H1 (cell line): ENCODE measurements around the gene C16orf87. TPM values are rescaled to one million over a fixed set of nuclear protein-coding genes. Genes with fewer than 3 reads are reported as not detected.
A peak's percentile ranks its signal among the peaks of the same experiment; 100 is the strongest.

ENCODE experiments used
- CTCF ChIA-PET: fragments of 300-600 bp; sonication (Branson Sonifier 250); formaldehyde crosslinking; loops from one replicate; lab custom pipeline; 2021; ENCODE audit not compliant: partially characterized antibody; lab: Charles Lee
- POLR2A ChIA-PET: fragments of 300-600 bp; sonication (Branson Sonifier 250); formaldehyde crosslinking; loops from one replicate; lab custom pipeline; 2021; ENCODE audit warnings: inconsistent platforms; ENCODE audit not compliant: partially characterized antibody; lab: Charles Lee
- DNase-seq, 2 experiments: peaks; one replicate each; pipeline versions ENCODE4 v3.0.0 to v3.0.0-alpha.2; 2010 to 2022; ENCODE audit warnings: low spot score in 2 of 2, low read depth in 1 of 2, mixed read lengths in 1 of 2
- FAIRE-seq: peaks from 2 replicates; lab custom pipeline; 2011; peaks lifted over from hg19 to GRCh38; lab: Jason Lieb, UNC
- H2AFZ ChIP-seq: 2 replicates; pipeline ENCODE4 v1.8.1; 2012; ENCODE audit warnings: low read length, inconsistent platforms
- H2AK5ac ChIP-seq: 2 replicates; pipeline ENCODE4 v1.6.1; 2013; ENCODE audit warnings: low read depth, low read length
- H2BK120ac ChIP-seq: replicated peaks from 2 replicates; pipeline ENCODE3; 2013; ENCODE audit warnings: low read depth, low read length, inconsistent platforms
- H2BK12ac ChIP-seq: 2 replicates; pipeline ENCODE4 v1.6.1; 2013; ENCODE audit warnings: low read depth, low read length
- H2BK15ac ChIP-seq: 2 replicates; pipeline ENCODE4 v1.6.1; 2013; ENCODE audit warnings: low read length
- H2BK20ac ChIP-seq: 2 replicates; pipeline ENCODE4 v1.6.1; 2013; ENCODE audit warnings: low read length
- H2BK5ac ChIP-seq: 2 replicates; pipeline ENCODE4 v1.6.1; 2013; ENCODE audit warnings: low read depth, low read length
- H3K14ac ChIP-seq: 2 replicates; pipeline ENCODE4 v1.6.1; 2013; ENCODE audit warnings: inconsistent platforms; ENCODE audit not compliant: insufficient read length
- H3K18ac ChIP-seq: 2 replicates; pipeline ENCODE4 v1.6.1; 2013; ENCODE audit warnings: low read length; ENCODE audit errors: extremely low read depth
- H3K23ac ChIP-seq: 2 replicates; pipeline ENCODE4 v1.6.1; 2013; ENCODE audit warnings: inconsistent platforms; ENCODE audit not compliant: insufficient read length
- H3K23me2 ChIP-seq: 2 replicates; pipeline ENCODE4 v1.6.1; 2013; ENCODE audit warnings: low read depth, low read length
- H3K27ac ChIP-seq: 2 replicates; pipeline ENCODE4 v1.6.1; 2011; ENCODE audit warnings: low read depth, low read length, inconsistent platforms
- H3K27me3 ChIP-seq, 4 experiments: replicated peaks in 1 of 4; 1 replicate in 1 of 4; 2 replicates in 3 of 4; pipeline versions ENCODE4 v1.6.1 to v1.8.1; 2011 to 2013; ENCODE audit warnings: low read length in 3 of 4, mild to moderate bottlenecking in 3 of 4, inconsistent platforms in 2 of 4, mixed read lengths in 2 of 4, moderate library complexity in 1 of 4; ENCODE audit not compliant: control insufficient read depth in 3 of 4, insufficient read depth in 3 of 4; ENCODE audit errors: extremely low read depth in 1 of 4
- H3K36me3 ChIP-seq, 4 experiments: 2 replicates each; pipeline versions ENCODE4 v1.6.1 to v1.8.1; 2011 to 2013; ENCODE audit warnings: mild to moderate bottlenecking in 4 of 4, low read length in 3 of 4, moderate library complexity in 2 of 4, control low read depth in 1 of 4, inconsistent platforms in 1 of 4; ENCODE audit not compliant: insufficient read depth in 4 of 4, control insufficient read depth in 2 of 4
- H3K4ac ChIP-seq: replicated peaks from 2 replicates; pipeline ENCODE3; 2013; ENCODE audit warnings: low read length, low read depth, mixed read lengths, inconsistent platforms; ENCODE audit not compliant: insufficient read length
- H3K4me1 ChIP-seq, 4 experiments: replicated peaks in 1 of 4; 1 replicate in 1 of 4; 2 replicates in 3 of 4; pipeline versions ENCODE4 v1.6.1 to v1.8.1; 2011 to 2013; ENCODE audit warnings: low read length in 3 of 4, inconsistent platforms in 2 of 4, mixed read lengths in 1 of 4; ENCODE audit not compliant: insufficient read depth in 4 of 4, control insufficient read depth in 3 of 4
- H3K4me2 ChIP-seq, 2 experiments: 2 replicates each; pipeline versions ENCODE4 v1.6.1 to v1.8.1; 2011 to 2013; ENCODE audit warnings: low read depth in 2 of 2, low read length in 2 of 2, control low read depth in 1 of 2, inconsistent platforms in 1 of 2, mild to moderate bottlenecking in 1 of 2; ENCODE audit not compliant: insufficient read depth in 1 of 2
- H3K4me3 ChIP-seq, 4 experiments: fragments of 200-600, 300-600 bp in 1 of 4; sonication (generic), shearing (Covaris generic), sonication (Bioruptor Twin) in 1 of 4; 2 replicates each; pipeline versions ENCODE4 v1.5.1 to v1.8.1; 2011 to 2016; ENCODE audit warnings: low read length in 4 of 4, low read depth in 3 of 4, control low read depth in 2 of 4, inconsistent platforms in 2 of 4, mild to moderate bottlenecking in 2 of 4, mixed read lengths in 1 of 4, moderate library complexity in 1 of 4; ENCODE audit not compliant: insufficient read depth in 2 of 4; ENCODE audit errors: extremely low read depth in 1 of 4
- H3K56ac ChIP-seq: replicated peaks from 2 replicates; pipeline ENCODE3; 2013; ENCODE audit warnings: low read depth, mild to moderate bottlenecking, mixed read lengths, low read length, inconsistent platforms; ENCODE audit not compliant: insufficient read length
- H3K79me1 ChIP-seq: 2 replicates; pipeline ENCODE4 v1.6.1; 2013; ENCODE audit warnings: low read depth, low read length, control low read depth
- H3K79me2 ChIP-seq, 2 experiments: 2 replicates each; pipeline versions ENCODE4 v1.6.1 to v1.8.1; 2012 to 2013; ENCODE audit warnings: low read length in 2 of 2, mild to moderate bottlenecking in 2 of 2, inconsistent platforms in 1 of 2; ENCODE audit not compliant: insufficient read depth in 2 of 2, control insufficient read depth in 1 of 2
- H3K9ac ChIP-seq, 4 experiments: replicated peaks in 1 of 4; 1 replicate in 1 of 4; 2 replicates in 3 of 4; pipeline versions ENCODE4 v1.6.1 to v1.8.1; 2011 to 2013; ENCODE audit warnings: low read depth in 3 of 4, low read length in 3 of 4, control low read depth in 2 of 4, mild to moderate bottlenecking in 2 of 4, moderate library complexity in 2 of 4, inconsistent platforms in 1 of 4; ENCODE audit errors: extremely low read depth in 1 of 4
- H3K9me3 ChIP-seq, 2 experiments: 2 replicates each; pipeline versions ENCODE4 v1.6.1 to v1.8.1; 2012 to 2013; ENCODE audit warnings: mild to moderate bottlenecking in 2 of 2, moderate library complexity in 2 of 2, control low read depth in 1 of 2, inconsistent platforms in 1 of 2, low read depth in 1 of 2, low read length in 1 of 2, mixed read lengths in 1 of 2; ENCODE audit not compliant: insufficient read depth in 2 of 2
- H4K20me1 ChIP-seq, 2 experiments: replicated peaks in 1 of 2; 2 replicates each; pipeline versions ENCODE3 to v1.8.1; 2011 to 2013; ENCODE audit warnings: inconsistent platforms in 2 of 2, low read length in 2 of 2, mild to moderate bottlenecking in 1 of 2; ENCODE audit not compliant: insufficient read depth in 2 of 2, control insufficient read depth in 1 of 2
- H4K5ac ChIP-seq: 2 replicates; pipeline ENCODE4 v1.6.1; 2013; ENCODE audit warnings: low read length, low read depth, mixed read lengths, inconsistent platforms; ENCODE audit not compliant: insufficient read length
- H4K8ac ChIP-seq: 2 replicates; pipeline ENCODE4 v1.8.0; 2013; ENCODE audit warnings: mild to moderate bottlenecking, moderate library complexity, low read length, inconsistent platforms; ENCODE audit not compliant: insufficient read depth; ENCODE audit errors: extremely low read depth
- H4K91ac ChIP-seq: replicated peaks from 2 replicates; pipeline ENCODE3; 2013; ENCODE audit warnings: low read length, mixed read lengths, inconsistent platforms; ENCODE audit not compliant: insufficient read length
- TEAD4 ChIP-seq: IDR thresholded peaks from 2 replicates; pipeline ENCODE4 v1.6.1; 2012; ENCODE audit warnings: low read depth, low read length, inconsistent platforms, mixed read lengths
- whole genome bisulfite sequencing, 2 experiments: shearing (Covaris generic) in 1 of 2; methylation state at CpG; one replicate each; pipeline versions ENCODE4 v1.1.6 to v1.1.7; 2013 to 2015; ENCODE audit warnings: low lambda C conversion rate in 2 of 2, mixed read lengths in 2 of 2, inconsistent platforms in 1 of 2, low coverage in 1 of 2, missing lambda C conversion rate in 1 of 2; ENCODE audit not compliant: insufficient replicate concordance in 2 of 2, insufficient coverage in 1 of 2, insufficient read length in 1 of 2; ENCODE audit errors: extremely low coverage in 1 of 2, missing lambda C conversion rate in 1 of 2; 5-methylcytosine and 5-hydroxymethylcytosine counted together
- polyA plus RNA-seq, 7 experiments: library from polyadenylated mRNA; depleted of rRNA in 3 of 7; stranded (reverse) in 5 of 7; unstranded in 2 of 7; fragments of >200 nt in 5 of 7; fragments of 200-250 nt in 2 of 7; gene quantifications; 1 replicate in 5 of 7; 2 replicates in 1 of 7; 4 replicates in 1 of 7; pipeline versions ENCODE4 v1.2.1 to v1.2.3, GENCODE V29; 2011 to 2013; ENCODE audit warnings: missing spikeins in 2 of 7, mixed read lengths in 2 of 7
- total RNA-seq: library from RNA; stranded (reverse); fragmentation: NEBNext Ultra II Directional; extraction: Animal tissue kit (Norgen Biotek cat#: 25700); gene quantifications from 2 replicates; pipeline ENCODE4 v1.2.1, GENCODE V29; 2021

Gene C16orf87
- total and polyA plus RNA-seq, 2 of the 8 experiments (the other 6 are each of a cell fraction or from before 2014, with no cell fraction given): 4.8 to 21.8 TPM

- Histone ChIP-seq H4K5ac (no peak overlapping the region), H2BK12ac (no peak overlapping the region), H2AFZ (no peak overlapping the region), H3K23me2 (peaks cover 4% of the 10 kb centered on the region), H3K18ac (no peak overlapping the region), H3K36me3 (no peaks in the 10 kb centered on the region), H4K8ac (no peak overlapping the region), H3K9ac (no peak overlapping the region; a peak in 1 of 7 replicates), H3K14ac (no peak overlapping the region), H4K91ac (no peak overlapping the region), H3K4ac (no peak overlapping the region), H2BK20ac (no peak overlapping the region), H3K4me2 (peak overlapping the region; percentile 49 to 69; a peak in 3 of 4 replicates), H2BK120ac (no peak overlapping the region), H3K79me2 (no peaks in the 10 kb centered on the region), H3K9me3 (peaks cover 0 to 5% of the 10 kb centered on the region in 2 experiments; a peak in 1 of 4 replicates), H3K4me1 (peaks cover 0 to 9% (median 6%) of the 10 kb centered on the region in 4 experiments; a peak in 6 of 7 replicates), H2BK5ac (no peak overlapping the region), H3K56ac (no peak overlapping the region), H3K27me3 (no peaks in the 10 kb centered on the region), H3K79me1 (no peaks in the 10 kb centered on the region), H3K4me3 (peak overlapping the region in 1 of 4 experiments; percentile 56; a peak in 2 of 8 replicates), H2AK5ac (no peak overlapping the region), H4K20me1 (no peaks in the 10 kb centered on the region), H3K23ac (no peak overlapping the region), H2BK15ac (no peak overlapping the region), H3K27ac (no peak overlapping the region)
- ChIA-PET POLR2A (interaction anchor here (1.1 to 1.7 kb wide), 4 partner anchors 12 to 99 kb away, joined by 3 to 10 read pairs (median 5); partner anchors contain the start of gene ORC6), CTCF (interaction anchor here (0.6 to 2.9 kb wide), 5 partner anchors 10 to 98 kb away, joined by 3 to 15 read pairs (median 6); no protein-coding TSS in a partner anchor)
- no peak for TF ChIP-seq TEAD4
- no peak for DNase-seq
- no peak for FAIRE-seq
- WGBS, 2 experiments: 42% methylated on average over 3 of the region's 3 CpGs; no CpG with 5 or more reads in 1 of the 2 experiments
These were observed 42.0 kb downstream of the C16orf87 start for GRCh38 chr16:46788891-46789474.
